ENCODE data around the gene TXNRD1. TPM values are rescaled to one million over a fixed set of nuclear protein-coding genes. Genes with fewer than 3 reads are reported as not detected.

Gene TXNRD1
- total RNA-seq, 4 donors from 2014 or later, result 111 to 140 (median 128) TPM

- 79 to 83% methylated on average over 10 of the region's 10 CpGs for WGBS, 2 donors
- TF ChIP-seq CTCF (IDR thresholded peaks at IDR 0.05) (no peak), EP300 (IDR thresholded peaks at IDR 0.05) (no peak), POLR2A (IDR thresholded peaks at IDR 0.05) (no peak)
- peaks cover 4 to 89% (median 29%) of the 10 kb centered on the region in 3 donors for H3K36me3 ChIP-seq
Observed at GRCh38 chr12:104315326-104316224, 100.0 kb downstream of the TXNRD1 start.

GRCh38 chr12:104316936-104317335, 101.4 kb downstream of the TXNRD1 start:
- Histone ChIP-seq H3K4me1 (peaks cover 0 to 4% (median 0%) of the 10 kb centered on the region in 4 donors), H3K36me3 (peaks cover 4 to 91% (median 22%) of the 10 kb centered on the region in 3 donors), H3K27ac (no peak overlapping the region), H3K27me3 (no peaks in the 10 kb centered on the region), H3K9me3 (no peaks in the 10 kb centered on the region), H3K4me3 (no peak overlapping the region)
- no peak for TF ChIP-seq EP300 (IDR thresholded peaks at IDR 0.05)
- TF ChIP-seq POLR2A (IDR thresholded peaks at IDR 0.05), result no peak
- no peak for TF ChIP-seq CTCF (IDR thresholded peaks at IDR 0.05)
- DNase-seq (ENCODE audit: low spot score in 2 of 2), result no peak

More at GRCh38 chr12:104315326-104316224, 100.0 kb downstream of the TXNRD1 start:
- Histone ChIP-seq H3K4me3 (no peak overlapping the region), H3K27me3 (no peaks in the 10 kb centered on the region), H3K4me1 (peaks cover 0 to 4% (median 0%) of the 10 kb centered on the region in 4 donors), H3K9me3 (no peaks in the 10 kb centered on the region), H3K27ac (no peak overlapping the region)
- DNase-seq (ENCODE audit: low spot score in 2 of 2), result no peak

GRCh38 chr12:104317538-104318210, 102.1 kb downstream of the TXNRD1 start:
- Histone ChIP-seq H3K27me3 (no peaks in the 10 kb centered on the region), H3K4me3 (no peak overlapping the region), H3K27ac (no peak overlapping the region), H3K36me3 (peaks cover 4 to 91% (median 22%) of the 10 kb centered on the region in 3 donors), H3K4me1 (peaks cover 0 to 4% (median 0%) of the 10 kb centered on the region in 4 donors), H3K9me3 (no peaks in the 10 kb centered on the region)
- 86 to 95% methylated on average over 7 of the region's 7 CpGs for WGBS, 2 donors
- TF ChIP-seq EP300 (IDR thresholded peaks at IDR 0.05), result no peak
- no peak for TF ChIP-seq POLR2A (IDR thresholded peaks at IDR 0.05)
- TF ChIP-seq CTCF (IDR thresholded peaks at IDR 0.05), result no peak
- DNase-seq (ENCODE audit: low spot score in 2 of 2), result no peak

- TF ChIP-seq CTCF (IDR thresholded peaks at IDR 0.05) (no peak), EP300 (IDR thresholded peaks at IDR 0.05) (no peak), POLR2A (IDR thresholded peaks at IDR 0.05) (no peak)
- Histone ChIP-seq H3K27ac (no peak overlapping the region), H3K4me1 (peaks cover 0 to 4% (median 0%) of the 10 kb centered on the region in 4 donors), H3K9me3 (no peaks in the 10 kb centered on the region), H3K27me3 (no peaks in the 10 kb centered on the region), H3K4me3 (no peak overlapping the region), H3K36me3 (peaks cover 4 to 82% (median 17%) of the 10 kb centered on the region in 3 donors)
- no peak for DNase-seq (ENCODE audit: low spot score in 2 of 2)
- 89 to 94% methylated on average over 1 of the region's 1 CpG for WGBS, 2 donors
Observed at GRCh38 chr12:104319028-104319427, 103.4 kb downstream of the TXNRD1 start.
